ENCODE results near the gene CCNYL1.
"Not testable (repeated sequence)": the region's sequence is repeated elsewhere in the genome, so short reads cannot be mapped to it uniquely, and the experiment has no call there.

The CCNYL1 gene

DNA sequence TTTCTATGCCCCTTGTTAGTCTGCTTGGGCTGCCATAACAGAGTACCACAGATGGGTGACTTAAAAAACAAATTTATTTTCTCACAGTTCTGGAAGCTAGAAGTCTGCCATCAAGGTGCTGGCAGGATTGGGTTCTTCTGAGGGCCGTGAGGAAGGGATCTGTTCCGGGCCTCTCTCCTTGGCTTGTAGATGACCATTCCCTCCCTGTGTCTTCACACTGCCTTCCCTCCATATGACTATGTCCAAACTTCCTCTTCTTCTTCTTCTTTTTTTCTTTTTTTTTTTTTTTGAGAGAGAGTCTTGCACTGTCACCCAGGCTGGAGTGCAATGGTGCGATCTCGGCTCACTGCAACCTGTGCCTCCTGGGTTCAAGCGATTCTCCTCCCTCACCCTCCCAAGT, 13.1 kb upstream of the CCNYL1 start:
- DNase-seq: no peak

DNA sequence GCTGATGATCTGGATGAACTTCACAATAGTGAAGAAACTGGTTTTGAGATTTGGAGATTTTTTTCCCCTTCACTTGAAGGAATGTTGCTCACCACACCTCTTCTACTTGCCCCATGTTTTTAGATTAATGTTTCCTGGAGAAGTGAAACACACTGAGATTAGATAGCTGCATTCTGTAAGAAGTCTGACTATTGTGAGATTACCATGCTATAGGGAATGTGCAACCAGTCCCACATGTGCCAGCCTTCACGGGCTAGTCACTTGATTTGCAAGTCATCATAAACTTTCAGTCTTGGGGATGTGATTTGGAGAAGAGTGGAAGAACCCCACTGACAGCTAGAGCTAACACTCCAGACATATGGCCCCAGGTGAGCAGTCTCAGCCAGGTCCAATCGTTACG, 7.4 kb upstream of the CCNYL1 start:
- DNase-seq: no peak

GRCh38 chr2:207704671-207705070, 6.8 kb upstream of the CCNYL1 start:
- DNase-seq: no peak

GRCh38 chr2:207706936-207707860, 4.2 kb upstream of the CCNYL1 start:
- no peak for DNase-seq

GRCh38 chr2:207711750-207712530, 500 bp downstream of the CCNYL1 start:
- DNase-seq: no peak

DNA sequence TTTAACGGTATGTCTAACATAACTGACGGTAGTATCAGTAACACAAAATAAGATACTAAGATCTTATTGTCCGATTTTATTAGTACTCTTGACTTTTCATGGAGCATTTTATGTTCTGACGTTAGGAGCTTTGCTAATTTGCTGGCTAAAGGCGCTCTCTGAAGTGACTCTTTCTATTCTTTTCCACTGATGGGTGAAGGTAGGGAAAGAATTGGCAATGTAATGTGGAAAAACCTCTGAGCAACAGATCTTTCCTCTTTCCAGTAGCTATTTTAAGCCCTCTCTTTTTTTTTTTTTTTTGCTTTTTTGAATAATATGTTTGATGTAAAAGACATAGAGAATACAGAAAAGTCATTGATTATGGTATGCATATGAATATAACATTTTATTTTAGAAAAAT, 4.6 kb downstream of the CCNYL1 start:
- no peak for DNase-seq

DNA sequence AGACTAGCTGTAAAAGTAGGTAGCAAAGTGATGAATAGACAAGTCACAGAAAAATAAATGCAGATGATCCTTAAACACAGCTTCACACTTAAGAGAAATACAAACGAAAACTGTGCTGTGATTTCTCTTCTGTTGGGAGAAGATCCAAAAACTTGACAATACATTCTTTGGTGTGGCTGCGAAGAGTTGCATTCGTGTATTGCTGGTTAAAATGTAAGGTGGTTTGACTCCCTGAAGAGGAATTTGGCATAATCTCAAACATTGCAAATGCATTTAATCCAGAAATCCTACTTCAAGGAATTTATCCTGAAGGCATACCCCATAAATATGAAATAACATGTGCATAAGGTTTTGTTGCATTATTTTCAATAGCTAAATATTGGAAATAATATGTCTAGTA, 7.1 kb downstream of the CCNYL1 start:
- DNase-seq: no peak

- DNase-seq: no peak
Observed at GRCh38 chr2:207719008-207719407, 7.6 kb downstream of the CCNYL1 start.

- DNase-seq: not testable (repeated sequence)
Observed at GRCh38 chr2:207719655-207720054, 8.2 kb downstream of the CCNYL1 start.

DNA sequence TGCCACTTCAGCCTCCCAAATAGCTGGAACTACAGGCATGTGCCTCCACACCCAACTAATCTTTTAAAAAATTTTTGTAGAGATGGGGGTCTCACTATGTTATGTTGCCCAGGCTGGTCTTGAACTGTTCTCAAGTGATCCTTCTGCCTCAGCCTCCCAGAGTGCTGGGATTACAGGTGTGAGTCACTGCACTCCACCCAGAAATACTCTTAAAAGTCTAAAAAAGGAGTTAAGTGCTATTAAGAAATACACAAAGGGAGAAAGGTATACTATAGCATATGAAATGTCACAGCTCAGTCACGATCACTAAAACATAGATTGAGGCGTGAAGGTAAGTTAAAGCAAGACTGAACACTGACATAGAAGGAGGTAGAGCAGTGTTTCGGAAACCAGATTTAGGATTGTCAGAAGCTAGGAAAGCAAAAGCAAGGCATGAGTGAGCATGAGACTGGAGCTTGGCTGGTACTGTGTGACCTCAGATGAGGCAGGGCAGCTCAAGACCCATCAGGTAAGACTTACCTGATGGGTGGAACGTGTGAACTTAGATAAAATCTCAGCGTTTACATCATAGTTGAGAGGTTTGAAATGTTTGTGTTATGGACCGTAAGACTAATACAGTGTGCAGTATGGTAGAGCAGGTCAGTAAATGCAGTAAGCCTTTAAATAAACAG, 9.2 kb downstream of the CCNYL1 start:
- no peak for DNase-seq

DNA sequence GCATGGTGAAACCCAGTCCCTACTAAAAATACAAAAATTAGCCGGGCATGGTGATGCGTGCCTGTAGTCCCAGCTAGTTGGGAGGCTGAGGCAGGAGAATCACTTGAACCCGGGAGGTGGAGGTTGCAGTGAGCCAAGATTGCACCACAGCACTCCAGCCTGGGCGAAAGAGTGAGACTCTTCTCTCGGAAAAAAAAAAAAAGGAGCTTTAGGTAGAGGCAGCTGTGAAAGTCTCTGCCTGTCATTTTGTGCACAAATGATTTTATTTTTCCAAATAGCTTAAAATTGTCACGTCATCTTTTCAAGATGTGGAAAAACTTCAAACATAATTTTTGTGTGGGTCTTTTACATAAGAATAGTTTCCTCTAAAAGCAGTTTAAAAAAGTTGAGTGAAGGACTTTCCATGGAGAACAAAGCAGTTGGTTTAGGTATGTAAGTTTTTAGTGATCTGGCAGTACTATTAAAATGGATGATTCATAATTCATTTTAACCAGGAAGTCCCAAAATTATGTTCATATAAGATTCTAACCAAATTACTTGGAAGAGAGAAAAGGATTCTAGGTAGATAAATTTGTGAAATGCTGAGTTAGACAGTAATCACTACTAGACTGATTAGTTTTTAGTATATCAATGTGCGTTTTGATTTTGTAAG, 11.5 kb downstream of the CCNYL1 start:
- no peak for DNase-seq

- not testable (repeated sequence) for DNase-seq
Observed at GRCh38 chr2:207723425-207723787, 12.0 kb downstream of the CCNYL1 start.

DNA sequence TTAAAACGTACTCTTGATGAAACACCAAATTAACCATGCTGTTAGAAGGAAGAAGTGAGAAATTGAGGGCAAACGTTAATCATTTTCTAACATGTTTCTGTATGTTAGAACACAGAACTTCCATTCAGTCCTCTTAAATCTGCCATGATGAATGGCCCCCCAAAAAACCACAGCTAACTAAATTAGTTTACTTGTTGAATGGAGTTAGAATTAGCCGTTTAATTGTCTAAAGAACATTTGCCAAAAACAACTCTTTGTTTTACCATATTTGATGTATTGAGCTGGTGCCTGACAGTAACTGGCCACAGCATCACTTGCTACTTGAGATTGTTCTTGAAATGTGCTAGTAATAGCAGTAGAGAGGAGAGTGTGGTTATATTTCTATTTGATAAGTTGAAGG, 12.7 kb downstream of the CCNYL1 start:
- no peak for DNase-seq

GRCh38 chr2:207725873-207726578, 14.6 kb downstream of the CCNYL1 start:
- no peak for DNase-seq

DNA sequence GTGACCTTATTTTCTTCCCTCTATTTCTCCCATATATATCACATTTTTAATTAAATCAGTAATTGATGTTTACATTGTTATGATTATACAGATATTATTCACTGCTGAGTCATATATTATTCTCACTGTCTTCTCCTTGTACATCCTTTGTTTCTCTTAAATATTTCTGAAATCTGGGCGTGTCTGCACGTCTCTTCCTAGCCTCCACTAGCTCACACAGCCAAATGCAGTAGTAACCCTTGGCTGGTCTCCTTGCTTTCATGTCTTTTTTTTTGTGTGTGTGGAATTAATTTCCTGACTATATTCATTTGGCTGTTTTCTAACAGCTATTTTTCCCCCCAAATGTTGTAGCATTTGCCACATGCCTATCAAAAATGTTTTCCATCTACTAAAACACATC, 15.8 kb downstream of the CCNYL1 start:
- no peak for DNase-seq

DNA sequence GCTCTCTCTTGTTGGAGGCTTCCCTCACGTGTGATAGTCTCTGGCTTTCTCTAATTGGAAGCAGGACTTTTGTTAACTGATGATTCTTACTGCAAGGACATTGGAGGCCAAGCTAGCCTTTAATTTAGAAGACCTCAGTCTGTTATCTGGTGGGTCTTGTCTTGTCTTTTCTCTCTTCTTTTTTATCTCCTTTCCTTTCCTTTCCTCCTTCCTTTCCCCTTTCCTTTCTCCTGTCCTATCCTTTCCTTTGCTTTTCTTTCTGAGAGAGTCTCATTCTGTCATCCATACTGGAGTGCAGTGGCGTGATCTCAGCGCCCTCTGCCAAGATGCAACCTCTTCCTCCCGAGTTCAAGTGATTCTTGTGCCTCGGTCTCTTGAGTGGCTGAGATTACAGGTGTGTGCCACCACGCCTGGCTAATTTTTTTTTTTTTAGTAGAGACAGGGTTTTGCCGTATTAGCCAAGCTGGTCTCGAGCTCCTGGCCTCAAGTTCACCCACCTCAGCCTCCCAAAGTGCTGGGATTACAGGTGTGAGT, 18.1 kb downstream of the CCNYL1 start:
- DNase-seq: no peak

GRCh38 chr2:207731138-207731537, 19.7 kb downstream of the CCNYL1 start:
- DNase-seq: no peak

GRCh38 chr2:207733597-207734240, 22.3 kb downstream of the CCNYL1 start:
- no peak for DNase-seq

DNA sequence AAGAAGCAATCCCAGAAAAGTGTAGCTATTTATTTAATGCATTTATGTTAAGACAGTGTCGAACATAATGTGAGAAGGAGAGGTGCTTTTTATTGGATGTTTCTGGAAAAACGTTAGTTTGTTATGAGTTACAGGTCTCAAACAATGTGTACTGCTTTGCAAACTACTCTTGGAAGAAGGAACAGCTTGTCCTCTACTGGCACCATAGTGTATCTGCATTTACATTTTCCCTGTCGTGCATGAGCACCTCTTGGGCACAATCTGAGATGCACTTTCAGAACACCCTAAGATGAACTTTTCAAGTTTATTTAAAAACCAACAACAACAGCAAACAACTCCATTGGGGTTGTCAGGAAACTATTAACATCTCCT, 22.8 kb downstream of the CCNYL1 start:
- DNase-seq: no peak

- DNase-seq: no peak
Observed at GRCh38 chr2:207734636-207735512, 23.4 kb downstream of the CCNYL1 start.

DNA sequence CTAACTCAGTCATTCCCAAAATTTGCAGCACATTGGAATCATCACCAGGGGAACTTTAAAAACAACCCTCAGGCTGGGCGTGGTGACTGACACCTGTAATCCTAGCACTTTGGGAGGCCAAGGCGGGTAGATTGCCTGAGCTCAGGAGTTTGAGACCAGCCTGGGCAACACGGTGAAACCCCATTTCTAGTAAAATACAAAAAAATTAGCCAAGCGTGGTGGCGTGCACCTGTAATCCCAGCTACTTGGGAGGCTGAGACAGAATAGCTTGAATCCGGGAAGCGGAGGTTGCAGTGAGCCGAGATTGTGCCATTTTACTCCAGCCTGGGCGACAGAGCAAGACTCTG, 24.0 kb downstream of the CCNYL1 start:
- DNase-seq: not testable (repeated sequence)
